Nephron (organoid): Measurements from ENCODE around the gene NFS1.

Experiments
- H3K27ac Mint-ChIP-seq, 3 experiments: 2 replicates each; pipeline ENCODE4 v1.8.0; 2020; ENCODE audit warnings: mixed read lengths in 3 of 3, mild to moderate bottlenecking in 2 of 3, moderate library complexity in 1 of 3
- H3K27me3 Mint-ChIP-seq: 2 replicates; pipeline ENCODE4 v1.8.0; 2021; ENCODE audit warnings: low read depth, mild to moderate bottlenecking, moderate library complexity, mixed read lengths
- H3K36me3 Mint-ChIP-seq: 2 replicates; pipeline ENCODE4 v1.8.0; 2020; ENCODE audit warnings: low read depth, mixed read lengths
- H3K4me1 Mint-ChIP-seq: 2 replicates; pipeline ENCODE4 v1.8.0; 2020; ENCODE audit warnings: mixed read lengths
- H3K4me3 Mint-ChIP-seq, 3 experiments: 2 replicates each; pipeline ENCODE4 v1.8.0; 2020; ENCODE audit warnings: mild to moderate bottlenecking in 3 of 3, mixed read lengths in 3 of 3, moderate library complexity in 2 of 3
- H3K9me3 Mint-ChIP-seq: 2 replicates; pipeline ENCODE4 v1.8.0; 2020; ENCODE audit warnings: mixed read lengths
- TF ChIP-seq, protein P1 (sequence below), 3 experiments: fragments of 200-600 bp; sonication (generic); IDR thresholded peaks; one replicate each; pipeline ENCODE4 v1.5.0; 2021; ENCODE audit warnings: antibody characterized with exemption in 3 of 3; ENCODE audit not compliant: unreplicated experiment in 3 of 3

The NFS1 gene

DNA sequence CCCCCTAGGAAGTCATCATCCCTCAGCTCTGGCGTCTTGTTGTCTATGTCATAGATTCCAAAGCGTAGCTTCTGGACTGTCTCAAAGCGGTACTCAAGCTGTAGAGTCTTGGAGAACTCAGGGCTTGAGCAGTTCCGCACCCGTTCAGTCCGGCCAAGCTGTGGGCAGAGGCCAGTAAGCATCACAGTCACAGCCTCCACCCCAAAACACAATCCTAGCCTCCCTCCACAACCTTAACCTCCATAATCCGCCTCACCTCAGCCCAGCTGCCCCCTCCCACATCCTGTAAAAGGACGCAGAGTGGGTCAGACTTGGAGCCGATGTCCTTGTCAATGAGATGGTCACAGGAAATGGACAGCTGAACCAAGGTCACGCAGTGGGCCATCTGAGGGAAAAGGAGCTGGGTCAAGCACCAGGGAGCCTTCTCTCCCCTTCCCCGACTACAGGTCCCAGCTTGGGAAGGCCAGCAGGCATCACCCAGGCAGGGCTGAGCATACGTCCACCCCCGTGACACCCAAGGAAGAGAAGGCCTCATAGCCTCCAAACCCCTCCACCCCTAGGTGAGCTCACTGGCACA, 66.5 kb downstream of the NFS1 start:
- no peak overlapping the region for H3K27ac Mint-ChIP-seq
- peaks cover 49% of the 10 kb centered on the region for H3K36me3 Mint-ChIP-seq
- no peaks in the 10 kb centered on the region for H3K9me3 Mint-ChIP-seq
- TF ChIP-seq, protein P1, sequence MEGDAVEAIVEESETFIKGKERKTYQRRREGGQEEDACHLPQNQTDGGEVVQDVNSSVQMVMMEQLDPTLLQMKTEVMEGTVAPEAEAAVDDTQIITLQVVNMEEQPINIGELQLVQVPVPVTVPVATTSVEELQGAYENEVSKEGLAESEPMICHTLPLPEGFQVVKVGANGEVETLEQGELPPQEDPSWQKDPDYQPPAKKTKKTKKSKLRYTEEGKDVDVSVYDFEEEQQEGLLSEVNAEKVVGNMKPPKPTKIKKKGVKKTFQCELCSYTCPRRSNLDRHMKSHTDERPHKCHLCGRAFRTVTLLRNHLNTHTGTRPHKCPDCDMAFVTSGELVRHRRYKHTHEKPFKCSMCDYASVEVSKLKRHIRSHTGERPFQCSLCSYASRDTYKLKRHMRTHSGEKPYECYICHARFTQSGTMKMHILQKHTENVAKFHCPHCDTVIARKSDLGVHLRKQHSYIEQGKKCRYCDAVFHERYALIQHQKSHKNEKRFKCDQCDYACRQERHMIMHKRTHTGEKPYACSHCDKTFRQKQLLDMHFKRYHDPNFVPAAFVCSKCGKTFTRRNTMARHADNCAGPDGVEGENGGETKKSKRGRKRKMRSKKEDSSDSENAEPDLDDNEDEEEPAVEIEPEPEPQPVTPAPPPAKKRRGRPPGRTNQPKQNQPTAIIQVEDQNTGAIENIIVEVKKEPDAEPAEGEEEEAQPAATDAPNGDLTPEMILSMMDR (IDR thresholded peaks at IDR 0.05; ENCODE audit: unreplicated experiment in 3 of 3) = no peak
- no peak overlapping the region for H3K4me3 Mint-ChIP-seq
- H3K27me3 Mint-ChIP-seq = no peaks in the 10 kb centered on the region
- H3K4me1 Mint-ChIP-seq = peaks cover 6% of the 10 kb centered on the region

DNA sequence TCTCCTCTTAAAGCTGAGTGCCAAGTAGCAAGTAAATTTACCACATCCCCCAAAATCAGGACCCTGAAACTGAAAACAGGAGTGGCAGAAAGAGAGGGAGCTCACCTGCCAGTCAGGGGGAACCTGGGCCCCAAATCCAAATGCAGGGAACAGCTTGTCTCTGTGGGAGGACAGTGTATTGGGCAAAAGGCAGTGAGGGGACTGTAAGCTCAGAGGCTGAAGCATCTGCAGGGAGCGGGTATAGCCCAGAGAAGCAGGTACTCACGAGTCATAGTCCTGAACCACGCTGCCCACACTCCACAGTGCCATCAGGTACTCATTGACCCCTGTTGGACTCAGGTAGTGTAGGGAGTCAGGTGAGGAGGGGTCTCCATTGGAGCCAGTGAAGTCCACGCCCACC, 68.5 kb downstream of the NFS1 start:
- Mint-ChIP-seq H3K4me3 (no peak overlapping the region), H3K36me3 (peaks cover 60% of the 10 kb centered on the region), H3K27me3 (no peaks in the 10 kb centered on the region), H3K4me1 (no peaks in the 10 kb centered on the region), H3K27ac (no peak overlapping the region), H3K9me3 (no peaks in the 10 kb centered on the region)
- TF ChIP-seq, protein P1 (IDR thresholded peaks at IDR 0.05; ENCODE audit: unreplicated experiment in 3 of 3) = no peak

DNA sequence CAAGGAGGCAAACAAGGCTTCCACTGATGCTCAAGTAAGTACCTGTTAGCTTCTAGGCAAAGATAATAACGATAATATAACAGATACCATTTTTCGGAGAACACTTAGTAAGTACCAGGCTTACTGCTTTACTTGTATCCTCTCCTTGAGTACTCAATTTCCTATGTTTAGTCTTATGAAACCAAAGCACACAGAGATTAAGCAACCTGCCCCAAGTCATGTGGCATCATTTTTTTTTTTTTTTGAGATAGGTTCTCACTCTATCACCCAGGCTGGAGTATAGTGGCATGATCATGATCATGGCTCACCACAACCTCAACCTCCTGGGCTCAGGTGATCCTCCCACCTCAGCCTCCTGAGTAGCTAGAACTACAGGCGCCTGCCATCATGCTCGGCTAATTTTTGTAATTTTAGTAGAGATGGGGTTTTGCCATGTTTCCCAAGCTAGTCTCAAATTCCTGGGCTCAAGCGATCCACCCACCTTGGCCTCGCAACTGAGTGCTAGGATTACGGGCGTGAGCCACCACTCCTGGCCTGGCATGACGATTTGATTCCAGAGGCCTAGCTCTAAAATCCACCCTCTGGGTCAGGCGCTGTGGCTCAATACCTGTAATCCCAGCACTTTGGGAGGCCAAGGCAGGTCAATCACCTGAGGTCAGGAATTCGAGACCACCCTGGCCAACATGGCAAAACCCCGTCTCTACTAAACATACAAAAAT, 69.6 kb downstream of the NFS1 start:
- no peaks in the 10 kb centered on the region for H3K27me3 Mint-ChIP-seq
- no peaks in the 10 kb centered on the region for H3K9me3 Mint-ChIP-seq
- H3K36me3 Mint-ChIP-seq = peaks cover 55% of the 10 kb centered on the region
- TF ChIP-seq, protein P1 (IDR thresholded peaks at IDR 0.05; ENCODE audit: unreplicated experiment in 3 of 3) = no peak
- no peak overlapping the region for H3K27ac Mint-ChIP-seq
- H3K4me1 Mint-ChIP-seq = no peaks in the 10 kb centered on the region
- H3K4me3 Mint-ChIP-seq = no peak overlapping the region

DNA sequence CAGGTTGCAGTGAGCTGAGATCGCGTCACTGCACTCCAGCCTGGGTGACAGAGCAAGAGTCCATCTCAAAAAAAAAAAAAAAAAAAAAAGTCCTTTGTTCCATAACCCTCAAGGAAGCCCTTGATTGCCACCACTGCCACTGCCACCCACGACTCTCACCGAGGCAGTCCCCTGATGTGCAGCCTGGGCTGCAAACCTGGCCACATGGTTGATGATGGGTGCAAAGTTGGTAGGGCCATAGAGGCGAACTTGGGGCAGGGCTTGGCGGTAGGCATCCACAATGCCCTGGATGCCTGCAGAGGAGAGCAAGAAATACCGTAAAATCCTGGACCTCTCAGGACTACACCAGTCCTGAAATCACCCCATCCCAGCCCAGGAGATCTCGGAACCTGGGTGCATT, 72.0 kb downstream of the NFS1 start:
- TF ChIP-seq, protein P1 (IDR thresholded peaks at IDR 0.05; ENCODE audit: unreplicated experiment in 3 of 3) = no peak
- no peaks in the 10 kb centered on the region for H3K4me1 Mint-ChIP-seq
- no peaks in the 10 kb centered on the region for H3K9me3 Mint-ChIP-seq
- H3K4me3 Mint-ChIP-seq = no peak overlapping the region
- peaks cover 1% of the 10 kb centered on the region for H3K27me3 Mint-ChIP-seq
- peaks cover 52% of the 10 kb centered on the region for H3K36me3 Mint-ChIP-seq
- no peak overlapping the region for H3K27ac Mint-ChIP-seq

DNA sequence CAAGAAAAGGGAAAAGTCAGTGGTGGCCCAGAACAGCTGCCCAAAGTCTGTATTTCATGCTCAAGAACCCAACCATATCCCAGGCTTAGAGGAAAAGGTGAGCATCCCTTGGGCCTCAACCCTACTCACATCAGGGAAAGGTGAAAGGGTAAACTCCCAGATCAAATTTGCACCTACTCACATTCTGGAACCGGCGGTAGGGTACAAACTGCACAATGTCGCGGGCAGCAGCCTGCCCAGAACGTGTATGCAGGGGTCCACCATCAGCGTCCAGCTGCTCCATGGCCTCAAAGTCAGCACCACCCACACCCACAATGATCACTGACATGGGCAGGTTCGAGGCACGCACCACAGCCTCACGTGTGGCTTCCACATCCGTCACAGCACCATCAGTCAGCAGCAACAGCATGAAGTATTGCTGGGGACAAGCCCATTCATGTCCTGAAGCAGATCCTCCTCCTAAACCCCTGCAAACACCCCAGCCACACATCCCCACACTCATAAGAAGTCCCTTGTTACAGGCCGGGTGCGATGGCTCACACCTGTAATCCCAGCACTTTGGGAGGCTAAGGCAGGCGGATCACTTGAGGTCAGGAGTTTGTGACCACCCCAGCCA, 72.7 kb downstream of the NFS1 start:
- TF ChIP-seq, protein P1 (IDR thresholded peaks at IDR 0.05; ENCODE audit: unreplicated experiment in 3 of 3) = no peak
- Mint-ChIP-seq H3K27ac (no peak overlapping the region), H3K4me1 (no peaks in the 10 kb centered on the region)

More for the DNA sequence above, 72.7 kb downstream of the NFS1 start:
- H3K4me3 Mint-ChIP-seq = no peak overlapping the region
- peaks cover 53% of the 10 kb centered on the region for H3K36me3 Mint-ChIP-seq
- no peaks in the 10 kb centered on the region for H3K9me3 Mint-ChIP-seq
- peaks cover 3% of the 10 kb centered on the region for H3K27me3 Mint-ChIP-seq
